Fibroblast of the aortic adventitia (primary cell): ENCODE results near the gene CENPO. TPM values are rescaled to one million over a fixed set of nuclear protein-coding genes. Genes with fewer than 3 reads are reported as not detected.

Experiments used
- DNase-seq: peaks from one replicate; pipeline ENCODE4 v3.0.0-alpha.2; 2010; ENCODE audit warnings: low read depth
- H3K4me3 ChIP-seq: 2 replicates; pipeline ENCODE4 v1.5.1; 2011; ENCODE audit warnings: low read depth, mild to moderate bottlenecking, control low read depth, low read length, moderate library complexity
- CTCF ChIP-seq: IDR thresholded peaks from 2 replicates; pipeline ENCODE4 v1.5.1; 2011; ENCODE audit warnings: mild to moderate bottlenecking, low read length, control low read depth, inconsistent platforms; ENCODE audit not compliant: insufficient read depth
- total RNA-seq: library from RNA; depleted of rRNA; stranded (reverse); fragments of >200 nt; gene quantifications from 2 replicates; pipeline ENCODE4 v1.2.3, GENCODE V29; 2012; ENCODE audit warnings: low replicate concordance

The CENPO gene
- total RNA-seq, 1 donor: 35.3 TPM

- TF ChIP-seq CTCF: no peak
- no peak overlapping the region for H3K4me3 ChIP-seq
- no peak for DNase-seq
These were observed 38.1 kb upstream of the CENPO start for GRCh38 chr2:24754985-24755705.

- H3K4me3 ChIP-seq: no peak overlapping the region
- no peak for DNase-seq
- TF ChIP-seq CTCF: no peak
These were observed 36.4 kb upstream of the CENPO start for GRCh38 chr2:24756789-24757188.

- no peak overlapping the region for H3K4me3 ChIP-seq
- TF ChIP-seq CTCF: no peak
- DNase-seq: no peak
These were observed 31.4 kb upstream of the CENPO start for GRCh38 chr2:24761866-24762265.

GRCh38 chr2:24762518-24762917 lies 30.7 kb upstream of the CENPO start:
- no peak overlapping the region for H3K4me3 ChIP-seq
- no peak for DNase-seq
- no peak for TF ChIP-seq CTCF

GRCh38 chr2:24763843-24764242 lies 29.4 kb upstream of the CENPO start:
- TF ChIP-seq CTCF: no peak
- H3K4me3 ChIP-seq: no peak overlapping the region
- no peak for DNase-seq

- TF ChIP-seq CTCF: no peak
- H3K4me3 ChIP-seq: no peak overlapping the region
- no peak for DNase-seq
These were observed 26.6 kb upstream of the CENPO start for GRCh38 chr2:24766609-24767008.

GRCh38 chr2:24768013-24768412 lies 25.2 kb upstream of the CENPO start:
- no peak overlapping the region for H3K4me3 ChIP-seq
- TF ChIP-seq CTCF: no peak
- no peak for DNase-seq
